Measurements from ENCODE around the gene NR5A1.

NR5A1 gene

DNA sequence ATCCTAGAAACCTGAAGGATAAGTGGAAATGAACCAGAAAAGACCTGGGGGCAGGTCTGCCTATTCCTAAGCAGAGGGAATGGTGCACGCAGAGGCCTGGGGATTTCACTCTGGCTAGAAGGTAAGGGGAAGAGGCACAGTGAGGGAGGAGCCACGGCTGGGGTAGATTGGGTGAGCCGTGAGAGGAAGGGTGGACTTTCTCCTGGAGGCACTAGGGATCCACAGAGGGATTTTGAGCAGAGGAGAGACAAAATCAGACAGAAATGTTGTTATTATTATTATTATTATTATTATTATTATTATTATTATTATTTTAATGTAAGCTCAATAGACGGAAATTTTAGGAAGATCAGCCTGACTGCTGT, 59.9 kb downstream of the NR5A1 start:
- Histone ChIP-seq H3K4me3 (ENCODE audit: control insufficient read depth in 1 of 7, extremely low read depth in 1 of 7, insufficient read depth in 4 of 7, low read depth in 2 of 7, low read length in 6 of 7) (no peak overlapping the region), H3K27me3 (replicated peaks in 2 of 5; ENCODE audit: control insufficient read depth in 4 of 5, insufficient read depth in 5 of 5, low read length in 4 of 5) (peaks cover 0 to 26% (median 19%) of the 10 kb centered on the region in 5 experiments), H3K4me1 (ENCODE audit: control extremely low read depth in 1 of 4, control insufficient read depth in 4 of 4, insufficient read depth in 4 of 4, low read length in 3 of 4) (peaks cover 0 to 14% (median 8%) of the 10 kb centered on the region in 4 experiments), H3K9me3 (ENCODE audit: control extremely low read depth in 1 of 5, control insufficient read depth in 4 of 5, insufficient read depth in 2 of 5, low read depth in 1 of 5, low read length in 4 of 5) (peaks cover 0 to 2% (median 0%) of the 10 kb centered on the region in 5 experiments), H3K27ac (ENCODE audit: insufficient read depth in 1 of 2, low read depth in 1 of 2, low read length in 2 of 2, poor library complexity in 1 of 2, severe bottlenecking in 2 of 2) (no peak overlapping the region), H3K36me3 (ENCODE audit: control insufficient read depth in 4 of 4, insufficient read depth in 4 of 4, low read length in 3 of 4) (no peaks in the 10 kb centered on the region)
- CTCF ChIA-PET = interaction anchor here (0.8 to 8.8 kb wide), 4 partner anchors 12 to 108 kb away, joined by 3 to 51 read pairs (median 6); partner anchors contain the start of gene PSMB7
- WGBS (ENCODE audit: insufficient coverage) = 69% methylated on average over 2 of the region's 4 CpGs
- DNase-seq = no peak
- POLR2A ChIA-PET = no interaction called here

GRCh38 chr9:124444166-124444565, 63.0 kb downstream of the NR5A1 start:
- ChIA-PET POLR2A (no interaction called here), CTCF (interaction anchor here (0.9 to 8.8 kb wide), 2 partner anchors 20 to 26 kb away, joined by 3 to 51 read pairs; partner anchors contain the start of gene PSMB7)
- DNase-seq = no peak

DNA sequence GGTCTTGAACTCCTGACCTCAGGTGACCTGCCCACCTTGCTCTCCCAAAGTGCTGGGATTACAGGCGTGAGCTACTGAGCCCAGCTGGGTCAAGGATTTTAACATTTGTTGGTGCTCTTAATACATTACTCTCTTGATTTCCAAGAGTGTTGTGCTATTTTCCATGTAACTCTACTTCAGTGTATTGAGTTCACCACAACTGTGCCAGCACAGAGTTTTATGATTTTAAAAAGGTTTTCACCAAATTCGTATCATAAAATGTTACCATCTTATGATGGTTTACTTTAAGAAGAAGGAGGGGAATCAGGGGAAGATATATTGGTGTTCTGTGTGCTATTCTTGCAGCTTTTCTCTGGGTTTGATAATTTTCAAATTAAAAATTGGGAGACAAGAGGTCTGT, 63.6 kb downstream of the NR5A1 start:
- Histone ChIP-seq H3K27me3 (replicated peaks in 2 of 5; ENCODE audit: control insufficient read depth in 4 of 5, insufficient read depth in 5 of 5, low read length in 4 of 5) (peaks cover 0 to 4% (median 0%) of the 10 kb centered on the region in 5 experiments), H3K9me3 (ENCODE audit: control extremely low read depth in 1 of 5, control insufficient read depth in 4 of 5, insufficient read depth in 2 of 5, low read depth in 1 of 5, low read length in 4 of 5) (peaks cover 0 to 5% (median 2%) of the 10 kb centered on the region in 5 experiments), H3K4me3 (ENCODE audit: control insufficient read depth in 1 of 7, extremely low read depth in 1 of 7, insufficient read depth in 4 of 7, low read depth in 2 of 7, low read length in 6 of 7) (no peak overlapping the region), H3K36me3 (ENCODE audit: control insufficient read depth in 4 of 4, insufficient read depth in 4 of 4, low read length in 3 of 4) (no peaks in the 10 kb centered on the region), H3K4me1 (ENCODE audit: control extremely low read depth in 1 of 4, control insufficient read depth in 4 of 4, insufficient read depth in 4 of 4, low read length in 3 of 4) (peaks cover 0 to 10% (median 5%) of the 10 kb centered on the region in 4 experiments), H3K27ac (ENCODE audit: insufficient read depth in 1 of 2, low read depth in 1 of 2, low read length in 2 of 2, poor library complexity in 1 of 2, severe bottlenecking in 2 of 2) (no peak overlapping the region)
- 100% methylated on average over 1 of the region's 2 CpGs for WGBS (ENCODE audit: insufficient coverage)
- no peak for DNase-seq
- ChIA-PET POLR2A (no interaction called here), CTCF (interaction anchor here (8.8 kb wide), 1 partner anchor 25 kb away, joined by 51 read pairs; the partner anchor contains the start of gene PSMB7)

More at GRCh38 chr9:124444166-124444565, 63.0 kb downstream of the NR5A1 start:
- H3K9me3 ChIP-seq (ENCODE audit: control extremely low read depth in 1 of 5, control insufficient read depth in 4 of 5, insufficient read depth in 2 of 5, low read depth in 1 of 5, low read length in 4 of 5) = peaks cover 0 to 3% (median 0%) of the 10 kb centered on the region in 5 experiments
- no peak overlapping the region for H3K4me3 ChIP-seq (ENCODE audit: control insufficient read depth in 1 of 7, extremely low read depth in 1 of 7, insufficient read depth in 4 of 7, low read depth in 2 of 7, low read length in 6 of 7)
- H3K27me3 ChIP-seq (replicated peaks in 2 of 5; ENCODE audit: control insufficient read depth in 4 of 5, insufficient read depth in 5 of 5, low read length in 4 of 5) = peaks cover 0 to 2% (median 0%) of the 10 kb centered on the region in 5 experiments
- no peaks in the 10 kb centered on the region for H3K36me3 ChIP-seq (ENCODE audit: control insufficient read depth in 4 of 4, insufficient read depth in 4 of 4, low read length in 3 of 4)
- peaks cover 0 to 10% (median 5%) of the 10 kb centered on the region in 4 experiments for H3K4me1 ChIP-seq (ENCODE audit: control extremely low read depth in 1 of 4, control insufficient read depth in 4 of 4, insufficient read depth in 4 of 4, low read length in 3 of 4)
- H3K27ac ChIP-seq (ENCODE audit: insufficient read depth in 1 of 2, low read depth in 1 of 2, low read length in 2 of 2, poor library complexity in 1 of 2, severe bottlenecking in 2 of 2) = no peak overlapping the region
- WGBS (ENCODE audit: insufficient coverage) = no CpG with 5 or more reads among the region's 3 CpGs

DNA sequence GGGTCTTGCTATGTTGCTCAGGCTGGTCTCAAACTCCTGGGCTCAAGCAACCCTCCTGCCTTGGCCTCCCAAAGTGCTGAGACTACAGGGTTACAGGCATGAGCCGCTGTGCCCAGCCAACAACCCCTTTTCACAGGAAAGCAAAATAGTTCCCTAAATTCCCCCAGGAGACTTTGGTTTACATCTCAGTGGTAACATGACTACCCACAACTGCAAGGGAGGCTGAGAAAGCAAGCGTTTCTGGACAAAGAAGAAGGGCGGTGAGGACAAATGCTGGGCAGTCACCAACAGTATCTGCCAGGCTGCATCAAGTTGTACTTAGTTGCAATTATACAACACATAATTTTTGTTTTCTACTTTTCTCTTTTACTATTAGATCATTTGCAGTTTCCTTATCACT, 64.4 kb downstream of the NR5A1 start:
- Histone ChIP-seq H3K36me3 (ENCODE audit: control insufficient read depth in 4 of 4, insufficient read depth in 4 of 4, low read length in 3 of 4) (no peaks in the 10 kb centered on the region), H3K9me3 (ENCODE audit: control extremely low read depth in 1 of 5, control insufficient read depth in 4 of 5, insufficient read depth in 2 of 5, low read depth in 1 of 5, low read length in 4 of 5) (peaks cover 0 to 5% (median 2%) of the 10 kb centered on the region in 5 experiments), H3K27ac (ENCODE audit: insufficient read depth in 1 of 2, low read depth in 1 of 2, low read length in 2 of 2, poor library complexity in 1 of 2, severe bottlenecking in 2 of 2) (no peak overlapping the region), H3K4me1 (ENCODE audit: control extremely low read depth in 1 of 4, control insufficient read depth in 4 of 4, insufficient read depth in 4 of 4, low read length in 3 of 4) (peaks cover 0 to 10% (median 5%) of the 10 kb centered on the region in 4 experiments), H3K4me3 (ENCODE audit: control insufficient read depth in 1 of 7, extremely low read depth in 1 of 7, insufficient read depth in 4 of 7, low read depth in 2 of 7, low read length in 6 of 7) (no peak overlapping the region), H3K27me3 (replicated peaks in 2 of 5; ENCODE audit: control insufficient read depth in 4 of 5, insufficient read depth in 5 of 5, low read length in 4 of 5) (peaks cover 0 to 4% (median 0%) of the 10 kb centered on the region in 5 experiments)
- CTCF ChIA-PET = interaction anchor here (0.7 to 8.8 kb wide), 4 partner anchors 23 to 66 kb away, joined by 3 to 51 read pairs (median 11); partner anchors contain the start of gene PSMB7
- whole genome bisulfite sequencing (ENCODE audit: insufficient coverage) = 79% methylated on average over 3 of the region's 3 CpGs
- no peak for DNase-seq
- POLR2A ChIA-PET = no interaction called here

DNA sequence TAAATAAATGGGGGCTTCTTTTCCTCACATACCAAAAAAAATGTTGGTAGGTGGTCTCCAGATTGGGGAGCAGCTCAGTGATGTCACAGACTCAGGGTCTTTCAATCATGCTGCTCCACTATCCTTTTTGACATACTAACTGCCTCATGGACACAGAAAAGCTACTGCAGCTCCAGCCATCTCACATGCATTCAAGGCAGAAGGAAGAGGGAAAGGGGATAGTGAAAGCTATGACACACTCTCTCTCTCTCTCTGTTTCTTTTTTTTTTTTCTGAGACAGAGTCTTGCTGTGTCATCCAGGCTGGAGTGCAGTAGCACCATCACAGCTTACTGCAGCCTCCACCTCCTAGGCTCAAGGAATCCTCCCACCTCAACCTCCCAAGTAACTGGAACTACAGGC, 64.8 kb downstream of the NR5A1 start:
- H3K27me3 ChIP-seq (replicated peaks in 2 of 5; ENCODE audit: control insufficient read depth in 4 of 5, insufficient read depth in 5 of 5, low read length in 4 of 5) = peaks cover 0 to 4% (median 0%) of the 10 kb centered on the region in 5 experiments
- no peak overlapping the region for H3K4me3 ChIP-seq (ENCODE audit: control insufficient read depth in 1 of 7, extremely low read depth in 1 of 7, insufficient read depth in 4 of 7, low read depth in 2 of 7, low read length in 6 of 7)
- peak in 2 of 3 donors; percentile 18 to 35 for DNase-seq
- CTCF ChIA-PET = interaction anchor here (0.7 to 2.2 kb wide), 3 partner anchors 23 to 65 kb away, joined by 3 to 19 read pairs (median 3); no protein-coding TSS in a partner anchor
- peaks cover 0 to 10% (median 5%) of the 10 kb centered on the region in 4 experiments for H3K4me1 ChIP-seq (ENCODE audit: control extremely low read depth in 1 of 4, control insufficient read depth in 4 of 4, insufficient read depth in 4 of 4, low read length in 3 of 4)
- POLR2A ChIA-PET = no interaction called here
- H3K27ac ChIP-seq (ENCODE audit: insufficient read depth in 1 of 2, low read depth in 1 of 2, low read length in 2 of 2, poor library complexity in 1 of 2, severe bottlenecking in 2 of 2) = no peak overlapping the region
- no peaks in the 10 kb centered on the region for H3K36me3 ChIP-seq (ENCODE audit: control insufficient read depth in 4 of 4, insufficient read depth in 4 of 4, low read length in 3 of 4)
- H3K9me3 ChIP-seq (ENCODE audit: control extremely low read depth in 1 of 5, control insufficient read depth in 4 of 5, insufficient read depth in 2 of 5, low read depth in 1 of 5, low read length in 4 of 5) = peaks cover 0 to 5% (median 2%) of the 10 kb centered on the region in 5 experiments

DNA sequence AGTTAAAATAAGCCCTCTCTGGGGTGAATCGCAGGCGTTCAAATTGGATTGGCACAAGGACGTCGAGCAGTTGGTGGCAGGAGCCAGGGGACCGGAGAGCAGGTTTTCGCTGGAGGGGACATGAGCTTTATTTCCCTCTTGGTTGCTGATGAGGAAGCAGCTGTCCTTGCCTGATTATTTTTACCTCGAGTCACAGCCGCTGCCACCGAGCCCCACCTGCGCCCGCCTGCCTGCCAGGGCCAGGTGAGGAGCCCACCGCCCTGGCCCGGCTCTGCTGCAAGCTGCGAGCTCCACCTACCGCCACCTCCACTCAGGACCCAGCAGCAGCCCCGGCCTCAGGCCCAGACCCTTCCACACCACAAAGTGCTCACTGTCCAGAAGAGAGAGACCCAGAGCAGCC, 65.9 kb downstream of the NR5A1 start:
- ChIA-PET CTCF (interaction anchor here (0.8 to 2.2 kb wide), 3 partner anchors 22 to 40 kb away, joined by 3 to 19 read pairs (median 4); no protein-coding TSS in a partner anchor), POLR2A (no interaction called here)
- Histone ChIP-seq H3K9me3 (ENCODE audit: control extremely low read depth in 1 of 5, control insufficient read depth in 4 of 5, insufficient read depth in 2 of 5, low read depth in 1 of 5, low read length in 4 of 5) (peaks cover 0 to 5% (median 2%) of the 10 kb centered on the region in 5 experiments), H3K36me3 (ENCODE audit: control insufficient read depth in 4 of 4, insufficient read depth in 4 of 4, low read length in 3 of 4) (no peaks in the 10 kb centered on the region), H3K4me1 (ENCODE audit: control extremely low read depth in 1 of 4, control insufficient read depth in 4 of 4, insufficient read depth in 4 of 4, low read length in 3 of 4) (peaks cover 0 to 10% (median 5%) of the 10 kb centered on the region in 4 experiments), H3K4me3 (ENCODE audit: control insufficient read depth in 1 of 7, extremely low read depth in 1 of 7, insufficient read depth in 4 of 7, low read depth in 2 of 7, low read length in 6 of 7) (no peak overlapping the region), H3K27me3 (replicated peaks in 2 of 5; ENCODE audit: control insufficient read depth in 4 of 5, insufficient read depth in 5 of 5, low read length in 4 of 5) (peaks cover 0 to 4% (median 0%) of the 10 kb centered on the region in 5 experiments), H3K27ac (ENCODE audit: insufficient read depth in 1 of 2, low read depth in 1 of 2, low read length in 2 of 2, poor library complexity in 1 of 2, severe bottlenecking in 2 of 2) (no peak overlapping the region)
- WGBS (ENCODE audit: insufficient coverage) = 2% methylated on average over 10 of the region's 16 CpGs
- DNase-seq = peak; percentile 38 to 93 (median 85)

DNA sequence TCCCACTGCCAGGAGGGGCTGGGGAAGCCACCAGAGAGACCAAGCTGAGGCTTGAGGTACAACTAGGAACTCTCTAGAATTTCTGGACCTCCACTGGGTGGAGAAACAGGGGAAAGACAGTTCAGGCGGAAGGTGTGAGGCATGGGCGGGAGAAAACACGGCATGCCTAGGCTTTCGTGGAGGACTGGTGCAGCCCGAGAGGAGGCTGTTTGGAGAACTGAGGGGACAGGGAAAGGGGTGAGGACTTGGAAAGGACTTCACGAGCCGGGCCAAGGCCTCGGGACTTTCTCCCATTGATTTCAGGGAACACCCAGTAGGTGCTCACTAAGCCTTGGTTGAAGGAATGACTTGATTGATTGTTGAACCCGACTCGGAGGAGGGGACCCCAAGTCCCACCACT, 66.4 kb downstream of the NR5A1 start:
- ChIA-PET POLR2A (interaction anchor here (0.7 kb wide), 1 partner anchor 55 kb away, joined by 3 read pairs; no protein-coding TSS in a partner anchor), CTCF (interaction anchor here (1.1 to 2.2 kb wide), 4 partner anchors 21 to 59 kb away, joined by 3 to 19 read pairs (median 4); no protein-coding TSS in a partner anchor)
- peaks cover 0 to 10% (median 5%) of the 10 kb centered on the region in 4 experiments for H3K4me1 ChIP-seq (ENCODE audit: control extremely low read depth in 1 of 4, control insufficient read depth in 4 of 4, insufficient read depth in 4 of 4, low read length in 3 of 4)
- H3K9me3 ChIP-seq (ENCODE audit: control extremely low read depth in 1 of 5, control insufficient read depth in 4 of 5, insufficient read depth in 2 of 5, low read depth in 1 of 5, low read length in 4 of 5) = peaks cover 0 to 5% (median 2%) of the 10 kb centered on the region in 5 experiments
- no peak overlapping the region for H3K4me3 ChIP-seq (ENCODE audit: control insufficient read depth in 1 of 7, extremely low read depth in 1 of 7, insufficient read depth in 4 of 7, low read depth in 2 of 7, low read length in 6 of 7)
- no peak for DNase-seq
- H3K36me3 ChIP-seq (ENCODE audit: control insufficient read depth in 4 of 4, insufficient read depth in 4 of 4, low read length in 3 of 4) = no peaks in the 10 kb centered on the region
- no peak overlapping the region for H3K27ac ChIP-seq (ENCODE audit: insufficient read depth in 1 of 2, low read depth in 1 of 2, low read length in 2 of 2, poor library complexity in 1 of 2, severe bottlenecking in 2 of 2)
- WGBS (ENCODE audit: insufficient coverage) = 93% methylated on average over 8 of the region's 10 CpGs
- peaks cover 0 to 4% (median 0%) of the 10 kb centered on the region in 5 experiments for H3K27me3 ChIP-seq (replicated peaks in 2 of 5; ENCODE audit: control insufficient read depth in 4 of 5, insufficient read depth in 5 of 5, low read length in 4 of 5)

Data from common myeloid progenitor, CD34-positive (primary cell).